Vagina (tissue), 2 donors: ENCODE results near the gene GLT6D1. TPM values are rescaled to one million over a fixed set of nuclear protein-coding genes. Genes with fewer than 3 reads are reported as not detected.

Source experiments
- DNase-seq, 2 donors: peaks; one replicate each; pipeline ENCODE4 v3.0.0-alpha.2; 2017; ENCODE audit errors: extremely low spot score in 2 of 2
- H3K27ac ChIP-seq: fragments of 200-600 bp; sonication (generic); one replicate; pipeline ENCODE4 v1.5.1; 2019
- H3K27me3 ChIP-seq: fragments of 200-600 bp; sonication (generic); one replicate; pipeline ENCODE4 v1.5.1; 2019
- H3K36me3 ChIP-seq, 2 donors: fragments of 200-600 bp; sonication (generic); one replicate each; pipeline ENCODE4 v1.5.1; 2017 to 2019
- H3K4me1 ChIP-seq: fragments of 200-600 bp; sonication (generic); one replicate; pipeline ENCODE4 v1.5.1; 2019
- H3K4me3 ChIP-seq, 2 donors: fragments of 200-600 bp; sonication (generic); 1 replicate in 1 of 2; 2 replicates in 1 of 2; pipeline ENCODE4 v1.5.1; 2016 to 2019
- H3K9me3 ChIP-seq: fragments of 200-600 bp; sonication (generic); one replicate; pipeline ENCODE4 v1.5.1; 2019
- POLR2A ChIP-seq, 2 donors: fragments of 450-650 bp; IDR thresholded peaks; one replicate each; pipeline ENCODE4 v1.6.1; 2017; ENCODE audit warnings: antibody characterized with exemption in 2 of 2, mild to moderate bottlenecking in 2 of 2, moderate library complexity in 2 of 2
- POLR2AphosphoS5 ChIP-seq, 2 donors: sonication (generic); formaldehyde crosslinking; IDR thresholded peaks; one replicate each; pipeline ENCODE4 v1.9.0; 2017; ENCODE audit warnings: antibody characterized with exemption in 2 of 2, mild to moderate bottlenecking in 2 of 2, low read depth in 1 of 2; ENCODE audit not compliant: insufficient read depth in 1 of 2
- intact Hi-C: fragments of 100-400 bp; cut with DNase I; formaldehyde crosslinking; loops from one replicate; pipeline ENCODE4 v1.15.1; 2023
- total RNA-seq: library from RNA; depleted of rRNA; stranded (reverse); fragments of >200 nt; gene quantifications from one replicate; pipeline ENCODE4 v1.2.3, GENCODE V29; 2016
- TF ChIP-seq, protein P1 (sequence below), 3 experiments: fragments of 450-650 bp in 2 of 3; fragments of 200-600 bp in 1 of 3; sonication (generic) in 1 of 3; IDR thresholded peaks; one replicate each; pipeline ENCODE4 v1.5.1; 2017 to 2019; ENCODE audit warnings: antibody characterized with exemption in 3 of 3, mild to moderate bottlenecking in 2 of 3, moderate library complexity in 2 of 3

The GLT6D1 gene
- total RNA-seq, 1 donor from 2014 or later, result not detected

DNA sequence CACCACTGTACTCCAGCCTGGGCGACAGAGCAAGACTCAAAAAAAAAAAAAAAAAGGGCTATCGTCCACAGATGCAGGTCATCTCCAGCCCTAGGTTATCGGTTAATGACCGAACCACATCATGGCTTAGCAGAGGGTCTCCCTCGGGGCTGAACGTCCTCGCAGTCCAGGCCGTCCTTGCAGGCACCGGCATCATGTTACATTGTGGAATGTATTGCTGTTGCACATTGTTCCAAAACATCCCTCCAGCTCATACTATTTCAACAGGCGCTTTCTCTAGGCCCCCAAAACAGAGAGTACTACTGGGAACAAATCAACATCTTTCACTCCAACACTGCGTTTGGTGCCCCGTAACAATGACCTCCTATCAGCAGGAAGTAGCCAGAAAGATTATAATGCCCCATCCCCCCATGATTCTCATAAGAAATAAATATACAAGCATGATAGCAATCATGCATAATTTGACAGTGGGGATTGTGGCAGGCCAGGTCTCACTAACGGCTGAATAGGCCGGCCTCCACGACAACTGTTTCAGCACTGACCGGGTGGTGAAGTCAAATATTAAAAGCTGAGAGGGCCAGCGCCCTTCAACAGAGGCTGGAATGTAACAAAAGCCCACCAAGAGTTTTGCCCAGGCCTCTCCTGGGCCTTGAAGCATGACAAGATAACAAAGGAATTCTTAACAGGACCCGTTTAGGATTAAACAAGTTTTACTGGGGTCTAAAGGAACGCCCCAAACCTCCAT lies 22.6 kb upstream of the GLT6D1 start:
- DNase-seq, result no peak
- H3K27me3 ChIP-seq, result no peaks in the 10 kb centered on the region
- no peak overlapping the region for H3K27ac ChIP-seq
- H3K4me1 ChIP-seq, result no peaks in the 10 kb centered on the region
- no peaks in the 10 kb centered on the region for H3K9me3 ChIP-seq
- TF ChIP-seq POLR2A (IDR thresholded peaks at IDR 0.05) (no peak), POLR2AphosphoS5 (IDR thresholded peaks at IDR 0.05; ENCODE audit: insufficient read depth in 1 of 2, low read depth in 1 of 2) (no peak)
- TF ChIP-seq, protein P1, sequence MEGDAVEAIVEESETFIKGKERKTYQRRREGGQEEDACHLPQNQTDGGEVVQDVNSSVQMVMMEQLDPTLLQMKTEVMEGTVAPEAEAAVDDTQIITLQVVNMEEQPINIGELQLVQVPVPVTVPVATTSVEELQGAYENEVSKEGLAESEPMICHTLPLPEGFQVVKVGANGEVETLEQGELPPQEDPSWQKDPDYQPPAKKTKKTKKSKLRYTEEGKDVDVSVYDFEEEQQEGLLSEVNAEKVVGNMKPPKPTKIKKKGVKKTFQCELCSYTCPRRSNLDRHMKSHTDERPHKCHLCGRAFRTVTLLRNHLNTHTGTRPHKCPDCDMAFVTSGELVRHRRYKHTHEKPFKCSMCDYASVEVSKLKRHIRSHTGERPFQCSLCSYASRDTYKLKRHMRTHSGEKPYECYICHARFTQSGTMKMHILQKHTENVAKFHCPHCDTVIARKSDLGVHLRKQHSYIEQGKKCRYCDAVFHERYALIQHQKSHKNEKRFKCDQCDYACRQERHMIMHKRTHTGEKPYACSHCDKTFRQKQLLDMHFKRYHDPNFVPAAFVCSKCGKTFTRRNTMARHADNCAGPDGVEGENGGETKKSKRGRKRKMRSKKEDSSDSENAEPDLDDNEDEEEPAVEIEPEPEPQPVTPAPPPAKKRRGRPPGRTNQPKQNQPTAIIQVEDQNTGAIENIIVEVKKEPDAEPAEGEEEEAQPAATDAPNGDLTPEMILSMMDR (IDR thresholded peaks at IDR 0.05), result no peak
- intact Hi-C loops, result no loop called here
- no peaks in the 10 kb centered on the region for H3K36me3 ChIP-seq
- H3K4me3 ChIP-seq, result no peak overlapping the region

- intact Hi-C loops, result no loop called here
- Histone ChIP-seq H3K27me3 (no peaks in the 10 kb centered on the region), H3K36me3 (no peaks in the 10 kb centered on the region), H3K4me1 (no peaks in the 10 kb centered on the region), H3K4me3 (no peak overlapping the region), H3K27ac (no peak overlapping the region), H3K9me3 (no peaks in the 10 kb centered on the region)
- DNase-seq, result no peak
- TF ChIP-seq POLR2AphosphoS5 (IDR thresholded peaks at IDR 0.05; ENCODE audit: insufficient read depth in 1 of 2, low read depth in 1 of 2) (no peak), POLR2A (IDR thresholded peaks at IDR 0.05) (no peak)
- TF ChIP-seq, protein P1 (IDR thresholded peaks at IDR 0.05), result no peak
Observed at GRCh38 chr9:135660407-135660806, 21.1 kb upstream of the GLT6D1 start.

- no peak overlapping the region for H3K27ac ChIP-seq
- no peak overlapping the region for H3K4me3 ChIP-seq
- TF ChIP-seq POLR2A (IDR thresholded peaks at IDR 0.05), result no peak
- TF ChIP-seq, protein P1 (IDR thresholded peaks at IDR 0.05), result no peak
- no peak for TF ChIP-seq POLR2AphosphoS5 (IDR thresholded peaks at IDR 0.05; ENCODE audit: insufficient read depth in 1 of 2, low read depth in 1 of 2)
- no peaks in the 10 kb centered on the region for H3K36me3 ChIP-seq
- H3K27me3 ChIP-seq, result no peaks in the 10 kb centered on the region
- no peaks in the 10 kb centered on the region for H3K4me1 ChIP-seq
- H3K9me3 ChIP-seq, result no peaks in the 10 kb centered on the region
- intact Hi-C loops, result no loop called here
- DNase-seq, result no peak
Observed at GRCh38 chr9:135659252-135659651, 19.9 kb upstream of the GLT6D1 start.

GRCh38 chr9:135657416-135657815 lies 18.1 kb upstream of the GLT6D1 start:
- Histone ChIP-seq H3K27ac (no peak overlapping the region), H3K4me3 (no peak overlapping the region), H3K4me1 (no peaks in the 10 kb centered on the region), H3K36me3 (no peaks in the 10 kb centered on the region), H3K27me3 (no peaks in the 10 kb centered on the region), H3K9me3 (no peaks in the 10 kb centered on the region)
- intact Hi-C loops, result no loop called here
- no peak for DNase-seq
- TF ChIP-seq POLR2A (IDR thresholded peaks at IDR 0.05) (no peak), POLR2AphosphoS5 (IDR thresholded peaks at IDR 0.05; ENCODE audit: insufficient read depth in 1 of 2, low read depth in 1 of 2) (no peak)
- TF ChIP-seq, protein P1 (IDR thresholded peaks at IDR 0.05), result no peak

DNA sequence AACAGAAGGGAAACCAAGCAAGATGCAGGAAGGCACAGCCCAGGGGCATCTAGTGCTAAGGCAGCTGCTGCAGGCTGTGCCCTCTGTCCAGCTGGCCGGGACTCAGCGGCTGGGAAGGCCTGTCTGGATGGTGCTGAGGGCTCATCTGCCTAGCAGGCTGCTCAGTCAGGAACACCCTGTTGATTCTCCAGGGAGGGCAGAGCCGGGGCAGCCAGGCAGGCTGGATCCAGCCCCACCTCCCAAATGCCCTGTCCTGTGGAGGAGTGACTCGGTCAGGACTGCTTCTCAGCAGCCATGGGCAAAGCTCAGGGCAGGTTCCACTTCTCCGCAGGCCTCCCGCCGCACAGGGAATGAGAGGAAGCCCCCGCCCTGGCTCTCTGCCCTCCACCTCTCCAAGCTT lies 16.0 kb upstream of the GLT6D1 start:
- no peak for DNase-seq
- no peaks in the 10 kb centered on the region for H3K4me1 ChIP-seq
- intact Hi-C loops, result no loop called here
- no peaks in the 10 kb centered on the region for H3K27me3 ChIP-seq
- H3K27ac ChIP-seq, result no peak overlapping the region
- no peak overlapping the region for H3K4me3 ChIP-seq
- H3K9me3 ChIP-seq, result no peaks in the 10 kb centered on the region
- H3K36me3 ChIP-seq, result no peaks in the 10 kb centered on the region
- TF ChIP-seq POLR2A (IDR thresholded peaks at IDR 0.05) (no peak), POLR2AphosphoS5 (IDR thresholded peaks at IDR 0.05; ENCODE audit: insufficient read depth in 1 of 2, low read depth in 1 of 2) (no peak)
- TF ChIP-seq, protein P1 (IDR thresholded peaks at IDR 0.05), result no peak
